HFF-Myc (cell line): Measurements from ENCODE around the gene RPTOR.

Source experiments
- DNase-seq: peaks from one replicate; pipeline ENCODE4 v3.0.0-alpha.2; 2011; ENCODE audit warnings: low read depth; ENCODE audit errors: extremely low read depth
- H3K4me3 ChIP-seq: replicated peaks from 2 replicates; pipeline ENCODE4 v1.5.1; 2011; ENCODE audit warnings: low read depth, mild to moderate bottlenecking, control low read depth, low read length
- CTCF ChIP-seq: IDR thresholded peaks from 2 replicates; pipeline ENCODE4 v1.5.1; 2012; ENCODE audit warnings: mild to moderate bottlenecking, low read depth, low read length, control low read depth; ENCODE audit errors: missing control alignments

RPTOR gene

GRCh38 chr17:80869481-80870145, 325.0 kb downstream of the RPTOR start:
- DNase-seq = no peak
- H3K4me3 ChIP-seq = no peak overlapping the region
- no peak for TF ChIP-seq CTCF

GRCh38 chr17:80870401-80870800, 325.8 kb downstream of the RPTOR start:
- TF ChIP-seq CTCF = no peak
- H3K4me3 ChIP-seq = no peak overlapping the region
- DNase-seq = no peak

- DNase-seq = no peak
- no peak overlapping the region for H3K4me3 ChIP-seq
- TF ChIP-seq CTCF = no peak
Observed at GRCh38 chr17:80871341-80871740, 326.7 kb downstream of the RPTOR start.

GRCh38 chr17:80872001-80872500, 327.4 kb downstream of the RPTOR start:
- no peak for TF ChIP-seq CTCF
- no peak overlapping the region for H3K4me3 ChIP-seq

GRCh38 chr17:80872501-80873306, 328.1 kb downstream of the RPTOR start:
- TF ChIP-seq CTCF = no peak
- H3K4me3 ChIP-seq = no peak overlapping the region
- DNase-seq = no peak

More at GRCh38 chr17:80872001-80872500, 327.4 kb downstream of the RPTOR start:
- no peak for DNase-seq

- TF ChIP-seq CTCF = no peak
- H3K4me3 ChIP-seq = no peak overlapping the region
- DNase-seq = no peak
Observed at GRCh38 chr17:80873307-80873951, 328.8 kb downstream of the RPTOR start.
